ENCODE results near the gene LARGE1. TPM values are rescaled to one million over a fixed set of nuclear protein-coding genes. Genes with fewer than 3 reads are reported as not detected.

The LARGE1 gene
- total and polyA plus RNA-seq, 3 experiments from 2014 or later, result 0.07 to 0.27 (median 0.18) TPM

GRCh38 chr22:33699176-33699575, 221.1 kb downstream of the LARGE1 start:
- DNase-seq, result no peak
- ChIA-PET POLR2A (no interaction called here), CTCF (no interaction called here)
- no peaks in the 10 kb centered on the region for H3K27me3 ChIP-seq (ENCODE audit: insufficient read depth, low read length, poor library complexity, severe bottlenecking)
- no peak overlapping the region for H3K27ac ChIP-seq (ENCODE audit: low read depth, low read length)
- Mint-ChIP-seq H3K4me3 (no peak overlapping the region), H3K36me3 (no peaks in the 10 kb centered on the region), H3K9me3 (peaks cover 7 to 15% (median 9%) of the 10 kb centered on the region in 5 donors), H3K27me3 (no peaks in the 10 kb centered on the region), H3K4me1 (no peaks in the 10 kb centered on the region), H3K27ac (no peak overlapping the region)
- H3K4me1 ChIP-seq (ENCODE audit: insufficient read depth, low read length), result no peaks in the 10 kb centered on the region
- no peak overlapping the region for H3K4me3 ChIP-seq (ENCODE audit: low read length)
- no peaks in the 10 kb centered on the region for H3K36me3 ChIP-seq (ENCODE audit: insufficient read depth, low read length)
- H3K9me3 ChIP-seq (ENCODE audit: low read length), result no peaks in the 10 kb centered on the region

DNA sequence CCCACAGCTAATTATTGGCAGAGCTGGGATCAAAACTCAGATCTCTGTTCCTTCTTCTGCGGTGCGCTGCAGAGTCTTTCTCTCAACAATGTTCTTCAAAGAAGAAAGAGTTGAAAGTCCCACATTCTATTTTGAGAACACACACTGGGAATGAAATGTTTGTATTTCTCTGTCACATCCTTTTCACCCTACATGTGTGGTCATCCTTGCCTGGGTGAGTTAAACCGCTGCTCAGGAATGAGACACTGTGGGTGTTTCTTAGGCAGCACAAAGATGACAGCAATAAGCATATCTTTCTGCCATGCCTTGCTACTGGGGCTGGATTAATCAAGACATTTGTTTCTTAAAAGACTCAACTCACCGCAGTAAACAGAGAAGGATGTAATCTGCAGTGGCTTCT, 222.6 kb downstream of the LARGE1 start:
- ChIA-PET CTCF (no interaction called here), POLR2A (no interaction called here)
- H3K27ac Mint-ChIP-seq, result no peak overlapping the region
- no peaks in the 10 kb centered on the region for H3K4me1 ChIP-seq (ENCODE audit: insufficient read depth, low read length)
- no peaks in the 10 kb centered on the region for H3K27me3 ChIP-seq (ENCODE audit: insufficient read depth, low read length, poor library complexity, severe bottlenecking)
- H3K4me1 Mint-ChIP-seq, result no peaks in the 10 kb centered on the region
- H3K27ac ChIP-seq (ENCODE audit: low read depth, low read length), result no peak overlapping the region
- H3K4me3 Mint-ChIP-seq, result no peak overlapping the region
- H3K36me3 ChIP-seq (ENCODE audit: insufficient read depth, low read length), result no peaks in the 10 kb centered on the region
- no peaks in the 10 kb centered on the region for H3K27me3 Mint-ChIP-seq
- DNase-seq, result no peak
- peaks cover 5 to 15% (median 9%) of the 10 kb centered on the region in 5 donors for H3K9me3 Mint-ChIP-seq
- H3K4me3 ChIP-seq (ENCODE audit: low read length), result no peak overlapping the region
- no peaks in the 10 kb centered on the region for H3K36me3 Mint-ChIP-seq
- H3K9me3 ChIP-seq (ENCODE audit: low read length), result no peaks in the 10 kb centered on the region

DNA sequence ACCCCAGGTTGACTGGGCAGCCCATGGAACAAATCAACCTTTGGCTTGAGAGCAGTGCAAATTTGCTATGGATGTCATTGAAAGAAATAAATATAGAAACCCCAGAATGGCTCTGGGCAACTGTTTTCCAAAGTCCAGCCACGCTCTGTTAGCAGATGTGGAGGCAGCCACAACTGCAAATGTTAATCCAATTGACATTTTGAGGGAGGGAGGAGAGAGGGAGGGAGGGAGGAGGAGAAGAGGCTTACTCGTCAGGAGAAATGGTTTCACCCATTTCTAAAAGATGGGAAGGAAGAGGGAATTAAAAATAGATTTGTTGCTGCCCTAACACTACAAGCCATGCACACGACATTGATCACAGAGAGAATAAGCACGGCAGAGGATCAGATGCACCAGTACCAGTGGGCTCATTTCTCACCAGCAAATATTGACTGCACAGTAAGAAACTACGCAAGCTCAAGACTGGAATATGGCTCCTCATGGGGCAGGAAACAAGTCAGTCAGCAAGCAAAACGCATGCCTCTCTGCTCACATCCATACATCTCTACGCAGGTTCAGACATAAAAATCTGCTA, 229.1 kb downstream of the LARGE1 start:
- Histone ChIP-seq H3K4me3 (ENCODE audit: low read length) (no peak overlapping the region), H3K36me3 (ENCODE audit: insufficient read depth, low read length) (no peaks in the 10 kb centered on the region), H3K9me3 (ENCODE audit: low read length) (no peaks in the 10 kb centered on the region), H3K4me1 (ENCODE audit: insufficient read depth, low read length) (no peaks in the 10 kb centered on the region), H3K27me3 (ENCODE audit: insufficient read depth, low read length, poor library complexity, severe bottlenecking) (no peaks in the 10 kb centered on the region), H3K27ac (ENCODE audit: low read depth, low read length) (no peak overlapping the region)
- Mint-ChIP-seq H3K4me1 (no peaks in the 10 kb centered on the region), H3K27me3 (peaks cover 0 to 3% of the 10 kb centered on the region in 2 donors), H3K9me3 (peaks cover 7 to 11% (median 9%) of the 10 kb centered on the region in 5 donors), H3K4me3 (no peak overlapping the region), H3K36me3 (no peaks in the 10 kb centered on the region), H3K27ac (no peak overlapping the region)
- ChIA-PET CTCF (no interaction called here), POLR2A (no interaction called here)
- DNase-seq, result no peak

DNA sequence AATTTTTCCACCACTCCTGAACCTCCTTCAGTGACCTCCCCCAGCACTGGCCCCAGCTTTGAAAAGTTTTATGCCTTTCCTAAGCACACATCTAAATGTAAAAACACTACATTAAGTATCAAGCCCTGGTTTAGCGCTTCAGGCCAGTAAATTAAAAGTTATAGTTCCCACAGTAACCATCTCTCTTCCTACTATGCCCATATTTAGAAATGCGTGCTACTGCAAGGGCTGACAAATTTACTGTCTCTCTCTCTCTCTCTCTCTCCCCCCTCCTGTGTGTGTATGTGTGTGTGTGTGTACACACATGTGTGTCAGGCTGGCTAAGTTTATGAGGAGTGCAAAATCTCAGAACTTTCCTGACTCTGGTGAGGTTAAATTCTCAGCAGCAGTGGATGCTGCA, 231.4 kb downstream of the LARGE1 start:
- Mint-ChIP-seq H3K27me3 (peaks cover 0 to 6% of the 10 kb centered on the region in 2 donors), H3K9me3 (peaks cover 7 to 14% (median 9%) of the 10 kb centered on the region in 5 donors), H3K4me1 (no peaks in the 10 kb centered on the region), H3K4me3 (no peak overlapping the region), H3K36me3 (no peaks in the 10 kb centered on the region), H3K27ac (no peak overlapping the region)
- Histone ChIP-seq H3K27me3 (ENCODE audit: insufficient read depth, low read length, poor library complexity, severe bottlenecking) (no peaks in the 10 kb centered on the region), H3K4me3 (ENCODE audit: low read length) (no peak overlapping the region), H3K27ac (ENCODE audit: low read depth, low read length) (no peak overlapping the region), H3K36me3 (ENCODE audit: insufficient read depth, low read length) (no peaks in the 10 kb centered on the region), H3K9me3 (ENCODE audit: low read length) (no peaks in the 10 kb centered on the region), H3K4me1 (ENCODE audit: insufficient read depth, low read length) (no peaks in the 10 kb centered on the region)
- POLR2A ChIA-PET, result no interaction called here
- CTCF ChIA-PET, result no interaction called here
- DNase-seq, result no peak

DNA sequence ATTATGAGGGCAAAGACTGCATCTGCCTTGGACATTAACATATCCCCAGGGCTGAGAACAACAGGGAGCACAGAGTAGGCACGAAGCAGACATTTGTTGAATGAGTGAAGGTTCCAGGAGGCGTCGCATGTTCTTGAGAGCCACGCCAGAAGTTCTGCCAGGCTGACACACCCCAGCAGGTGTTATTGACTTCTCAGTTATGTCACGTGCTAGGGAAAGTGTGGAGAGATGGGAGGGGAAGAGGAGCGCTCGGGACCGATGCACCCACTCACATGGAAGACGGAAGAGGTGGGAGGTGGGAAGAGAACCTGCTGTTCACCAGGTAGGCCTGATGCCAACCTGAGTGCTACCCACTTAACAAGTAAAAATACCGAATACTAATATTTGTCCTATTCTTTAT, 232.8 kb downstream of the LARGE1 start:
- no peak for DNase-seq
- Mint-ChIP-seq H3K36me3 (no peaks in the 10 kb centered on the region), H3K4me1 (no peaks in the 10 kb centered on the region), H3K4me3 (no peak overlapping the region), H3K9me3 (peaks cover under 1 to 14% (median 9%) of the 10 kb centered on the region in 5 donors), H3K27ac (no peak overlapping the region), H3K27me3 (peaks cover 0 to 6% of the 10 kb centered on the region in 2 donors)
- Histone ChIP-seq H3K36me3 (ENCODE audit: insufficient read depth, low read length) (no peaks in the 10 kb centered on the region), H3K27ac (ENCODE audit: low read depth, low read length) (no peak overlapping the region), H3K4me3 (ENCODE audit: low read length) (no peak overlapping the region), H3K27me3 (ENCODE audit: insufficient read depth, low read length, poor library complexity, severe bottlenecking) (no peaks in the 10 kb centered on the region), H3K4me1 (ENCODE audit: insufficient read depth, low read length) (no peaks in the 10 kb centered on the region), H3K9me3 (ENCODE audit: low read length) (no peaks in the 10 kb centered on the region)
- CTCF ChIA-PET, result no interaction called here
- POLR2A ChIA-PET, result no interaction called here

DNA sequence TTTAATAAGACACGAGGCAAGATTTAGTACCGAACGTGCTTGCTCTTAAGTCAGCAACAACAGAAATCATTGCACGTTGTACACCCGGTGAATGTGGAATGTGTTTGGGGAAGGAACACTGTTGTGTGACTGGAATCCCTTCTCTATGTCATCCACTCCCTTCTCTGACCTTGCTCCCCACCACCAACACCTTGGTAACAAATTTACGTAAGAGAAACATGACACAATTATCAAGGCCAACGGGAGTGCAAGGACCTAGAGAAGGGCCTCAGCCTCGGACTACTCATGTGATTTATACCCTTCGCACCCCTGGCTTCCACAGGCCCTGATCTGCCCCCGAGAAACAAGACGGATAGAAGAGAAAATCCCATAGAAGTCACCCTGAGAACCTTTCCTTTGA, 236.2 kb downstream of the LARGE1 start:
- Mint-ChIP-seq H3K4me3 (no peak overlapping the region), H3K27me3 (peaks cover 0 to 3% of the 10 kb centered on the region in 2 donors), H3K36me3 (no peaks in the 10 kb centered on the region), H3K27ac (no peak overlapping the region), H3K4me1 (no peaks in the 10 kb centered on the region), H3K9me3 (peaks cover 0 to 10% (median 7%) of the 10 kb centered on the region in 5 donors)
- no peaks in the 10 kb centered on the region for H3K27me3 ChIP-seq (ENCODE audit: insufficient read depth, low read length, poor library complexity, severe bottlenecking)
- no peak overlapping the region for H3K4me3 ChIP-seq (ENCODE audit: low read length)
- DNase-seq, result no peak
- POLR2A ChIA-PET, result no interaction called here
- no peak overlapping the region for H3K27ac ChIP-seq (ENCODE audit: low read depth, low read length)
- no peaks in the 10 kb centered on the region for H3K36me3 ChIP-seq (ENCODE audit: insufficient read depth, low read length)
- no peaks in the 10 kb centered on the region for H3K4me1 ChIP-seq (ENCODE audit: insufficient read depth, low read length)
- no peaks in the 10 kb centered on the region for H3K9me3 ChIP-seq (ENCODE audit: low read length)
- CTCF ChIA-PET, result no interaction called here

- Mint-ChIP-seq H3K4me1 (no peaks in the 10 kb centered on the region), H3K4me3 (no peak overlapping the region), H3K9me3 (peaks cover 0 to 5% (median 5%) of the 10 kb centered on the region in 5 donors), H3K27me3 (peaks cover 0 to 3% of the 10 kb centered on the region in 2 donors), H3K27ac (no peak overlapping the region), H3K36me3 (no peaks in the 10 kb centered on the region)
- no peak for DNase-seq
- CTCF ChIA-PET, result no interaction called here
- POLR2A ChIA-PET, result no interaction called here
- Histone ChIP-seq H3K4me3 (ENCODE audit: low read length) (no peak overlapping the region), H3K27me3 (ENCODE audit: insufficient read depth, low read length, poor library complexity, severe bottlenecking) (no peaks in the 10 kb centered on the region), H3K4me1 (ENCODE audit: insufficient read depth, low read length) (no peaks in the 10 kb centered on the region), H3K9me3 (ENCODE audit: low read length) (no peaks in the 10 kb centered on the region), H3K27ac (ENCODE audit: low read depth, low read length) (no peak overlapping the region), H3K36me3 (ENCODE audit: insufficient read depth, low read length) (no peaks in the 10 kb centered on the region)
Measured at GRCh38 chr22:33682927-33683326, 237.3 kb downstream of the LARGE1 start.

DNA sequence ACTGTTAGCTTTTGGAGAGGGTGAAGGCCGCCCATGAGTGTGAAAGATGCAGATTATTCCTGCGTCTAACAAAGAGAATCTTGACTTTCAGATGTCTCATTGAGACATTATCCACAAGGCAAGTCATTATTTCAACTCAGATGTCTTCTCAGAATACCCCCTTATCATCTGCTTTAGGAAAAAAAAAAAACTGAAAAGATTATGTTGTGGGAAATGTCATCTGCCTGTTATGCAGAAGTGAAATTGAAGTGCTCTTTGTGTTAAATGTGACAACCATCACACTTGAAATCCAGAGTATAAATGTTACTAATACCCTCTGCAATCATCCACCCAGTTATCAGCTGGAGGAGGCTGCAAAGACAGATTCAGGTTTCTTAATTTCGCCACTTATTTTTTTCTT, 239.6 kb downstream of the LARGE1 start:
- Histone ChIP-seq H3K27ac (ENCODE audit: low read depth, low read length) (no peak overlapping the region), H3K4me1 (ENCODE audit: insufficient read depth, low read length) (no peaks in the 10 kb centered on the region), H3K36me3 (ENCODE audit: insufficient read depth, low read length) (no peaks in the 10 kb centered on the region), H3K9me3 (ENCODE audit: low read length) (no peaks in the 10 kb centered on the region), H3K27me3 (ENCODE audit: insufficient read depth, low read length, poor library complexity, severe bottlenecking) (no peaks in the 10 kb centered on the region), H3K4me3 (ENCODE audit: low read length) (no peak overlapping the region)
- Mint-ChIP-seq H3K27ac (no peak overlapping the region), H3K9me3 (peaks cover 0 to 8% (median 3%) of the 10 kb centered on the region in 5 donors), H3K4me1 (no peaks in the 10 kb centered on the region), H3K36me3 (no peaks in the 10 kb centered on the region), H3K27me3 (peaks cover 0 to 3% of the 10 kb centered on the region in 2 donors), H3K4me3 (no peak overlapping the region)
- CTCF ChIA-PET, result no interaction called here
- no peak for DNase-seq
- POLR2A ChIA-PET, result no interaction called here

GRCh38 chr22:33678523-33678922, 241.8 kb downstream of the LARGE1 start:
- H3K4me1 ChIP-seq (ENCODE audit: insufficient read depth, low read length), result no peaks in the 10 kb centered on the region
- ChIA-PET POLR2A (no interaction called here), CTCF (no interaction called here)
- no peaks in the 10 kb centered on the region for H3K9me3 ChIP-seq (ENCODE audit: low read length)
- Mint-ChIP-seq H3K4me3 (no peak overlapping the region), H3K27ac (no peak overlapping the region), H3K4me1 (no peaks in the 10 kb centered on the region), H3K9me3 (peaks cover 0 to 9% (median 7%) of the 10 kb centered on the region in 5 donors), H3K27me3 (no peaks in the 10 kb centered on the region), H3K36me3 (no peaks in the 10 kb centered on the region)
- DNase-seq, result no peak
- no peaks in the 10 kb centered on the region for H3K27me3 ChIP-seq (ENCODE audit: insufficient read depth, low read length, poor library complexity, severe bottlenecking)
- no peak overlapping the region for H3K4me3 ChIP-seq (ENCODE audit: low read length)
- H3K27ac ChIP-seq (ENCODE audit: low read depth, low read length), result no peak overlapping the region
- no peaks in the 10 kb centered on the region for H3K36me3 ChIP-seq (ENCODE audit: insufficient read depth, low read length)

All from CD8-positive, alpha-beta memory T cell (primary cell).